Right lobe of liver (tissue), 6 donors: ENCODE measurements around the gene CARNS1. TPM values are rescaled to one million over a fixed set of nuclear protein-coding genes. Genes with fewer than 3 reads are reported as not detected.

Experiments used
- ATAC-seq, 4 donors: fragments of 200-7000 bp; cut with Tn5 transposase; one replicate each; pipeline ENCODE4 v1.9.1; 2020; ENCODE audit warnings: mild to moderate bottlenecking in 4 of 4, moderate library complexity in 4 of 4
- DNase-seq, 3 donors: peaks; one replicate each; pipeline ENCODE4 v3.0.0-alpha.2; 2020
- H3K27ac ChIP-seq, 3 donors: fragments of 200-600 bp; one replicate each; pipeline ENCODE4 v1.8.0; 2022
- H3K27me3 ChIP-seq, 2 donors: fragments of 200-600 bp; one replicate each; pipeline ENCODE4 v1.8.0; 2022
- H3K36me3 ChIP-seq, 4 donors: fragments of 200-600 bp; sonication (generic) in 1 of 4; one replicate each; pipeline versions ENCODE4 v1.5.1 to v1.8.0; 2017 to 2022; ENCODE audit warnings: control low read depth in 1 of 4
- H3K4me1 ChIP-seq, 4 donors: fragments of 200-600 bp; sonication (generic) in 1 of 4; one replicate each; pipeline versions ENCODE4 v1.5.1 to v1.8.0; 2017 to 2022; ENCODE audit warnings: control low read depth in 1 of 4
- H3K4me3 ChIP-seq, 3 donors: fragments of 200-600 bp; one replicate each; pipeline ENCODE4 v1.8.0; 2022
- H3K9me3 ChIP-seq, 4 donors: fragments of 200-600 bp; sonication (generic) in 1 of 4; one replicate each; pipeline versions ENCODE4 v1.5.1 to v1.8.0; 2017 to 2022; ENCODE audit warnings: control low read depth in 1 of 4
- CTCF ChIP-seq, 4 donors: fragments of 200-600 bp in 3 of 4; fragments of 450-650 bp in 1 of 4; IDR thresholded peaks; one replicate each; pipeline versions ENCODE4 v1.5.1 to v1.8.0; 2016 to 2022; ENCODE audit warnings: antibody characterized with exemption in 4 of 4, mild to moderate bottlenecking in 2 of 4
- POLR2A ChIP-seq: fragments of 450-650 bp; IDR thresholded peaks from one replicate; pipeline ENCODE4 v1.6.1; 2017; ENCODE audit warnings: antibody characterized with exemption, mild to moderate bottlenecking
- WGBS: methylation state at CpG from one replicate; pipeline ENCODE4 v1.1.6; 2018; ENCODE audit warnings: low coverage, low lambda C conversion rate; ENCODE audit not compliant: insufficient coverage; ENCODE audit errors: missing lambda C conversion rate; 5-methylcytosine and 5-hydroxymethylcytosine counted together
- intact Hi-C, 2 donors: fragments of 100-400 bp; cut with DNase I; formaldehyde crosslinking; loops; one replicate each; pipeline versions ENCODE4 v1.11.2 to v1.14.1; 2022
- total RNA-seq, 6 experiments: library from RNA; depleted of rRNA in 2 of 6; stranded (reverse); fragments of >200 nt in 2 of 6; fragmentation: NEBNext Ultra II Directional in 3 of 6; extraction: Animal tissue kit (Norgen Biotek cat#: 25700) in 3 of 6; gene quantifications; one replicate each; pipeline versions ENCODE4 v1.1.0 to v1.2.4, GENCODE V29; 2016 to 2023
- donor health status: DM: no; HTN: yes; CAD: no.
- donor health status: DM: no; HTN: no; CAD: no.
- donor health status: DM: no; HTN: no; CAD: no.
- donor health status: DM: no; HTN: yes; CAD: no.
- donor health status: DM: no; HTN: yes; CAD: no.

CARNS1 gene
- total RNA-seq, 6 experiments from 2014 or later = 0.12 to 0.31 (median 0.22) TPM; not detected in 1

DNA sequence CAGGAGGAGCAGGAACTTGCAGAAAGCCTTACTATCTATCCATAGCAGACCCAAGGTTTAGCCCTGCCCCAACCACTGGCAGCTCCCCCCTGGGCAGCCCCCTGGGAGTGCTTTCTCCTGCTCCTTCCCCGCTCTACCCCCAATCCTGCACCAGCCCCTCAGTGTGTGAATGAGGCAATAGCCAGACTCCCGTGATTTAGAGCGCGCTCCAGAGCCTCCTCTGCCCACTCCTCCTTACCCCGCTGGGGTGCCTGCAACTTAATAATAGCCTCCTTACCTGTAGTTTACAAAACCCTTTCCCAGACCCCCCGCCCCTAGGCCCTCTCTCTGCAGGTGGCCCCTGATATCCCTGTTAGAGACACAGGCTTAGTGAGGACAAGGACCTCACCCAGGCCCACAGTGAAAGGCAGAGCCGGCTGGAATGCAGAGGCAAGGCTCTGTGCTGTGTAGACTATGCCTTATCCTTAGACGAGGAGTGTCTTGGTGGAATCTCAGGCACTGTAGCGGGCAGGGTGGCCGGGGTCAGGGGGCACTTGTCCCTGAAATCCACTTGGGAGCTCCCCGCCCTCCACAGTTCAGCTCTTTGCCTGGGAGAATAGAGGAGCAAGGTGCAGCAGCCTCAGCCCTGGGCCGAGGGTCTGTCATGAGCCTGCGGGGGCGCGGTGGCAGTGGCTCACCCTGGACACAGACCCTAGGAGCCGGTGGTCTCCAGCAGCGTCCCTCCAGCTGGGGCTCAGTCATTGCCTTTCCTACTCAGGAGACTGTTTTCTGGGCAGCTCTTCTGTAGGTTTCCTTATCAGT lies 4.3 kb upstream of the CARNS1 start:
- intact Hi-C loops = no loop called here
- TF ChIP-seq CTCF (IDR thresholded peaks at IDR 0.05) (no peak), POLR2A (no peak)
- no peak for DNase-seq
- Histone ChIP-seq H3K27me3 (no peaks in the 10 kb centered on the region), H3K4me3 (no peak overlapping the region), H3K4me1 (peaks cover 0 to 9% (median 0%) of the 10 kb centered on the region in 4 donors), H3K36me3 (no peaks in the 10 kb centered on the region), H3K9me3 (no peaks in the 10 kb centered on the region), H3K27ac (no peak overlapping the region)
- WGBS = 56% methylated on average over 3 of the region's 17 CpGs
- no peak for ATAC-seq

DNA sequence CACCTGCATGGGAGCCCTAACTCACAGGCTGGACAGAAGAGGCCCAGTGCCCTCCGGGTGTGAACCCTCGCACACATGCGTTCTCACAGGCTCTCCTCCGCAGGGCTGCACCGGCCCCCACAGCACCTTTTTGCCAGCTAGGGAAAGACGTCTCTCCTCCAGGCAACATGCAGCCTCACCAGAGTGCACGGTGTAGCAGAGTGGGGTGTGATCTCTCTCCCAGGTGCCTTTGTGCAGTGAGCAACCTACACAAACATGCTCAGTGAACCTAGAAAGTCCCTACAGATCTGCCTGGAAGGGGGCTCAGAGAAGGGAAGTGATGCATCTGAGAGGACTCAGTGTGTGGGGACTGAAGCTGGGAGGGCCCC lies 3.7 kb upstream of the CARNS1 start:
- WGBS = 29% methylated on average over 4 of the region's 7 CpGs
- H3K4me3 ChIP-seq = no peak overlapping the region
- no peaks in the 10 kb centered on the region for H3K9me3 ChIP-seq
- ATAC-seq = no peak
- H3K4me1 ChIP-seq = peaks cover 0 to 9% (median 0%) of the 10 kb centered on the region in 4 donors
- no peaks in the 10 kb centered on the region for H3K27me3 ChIP-seq
- intact Hi-C loops = no loop called here
- H3K27ac ChIP-seq = no peak overlapping the region
- H3K36me3 ChIP-seq = no peaks in the 10 kb centered on the region
- DNase-seq = no peak
- TF ChIP-seq POLR2A = no peak
- no peak for TF ChIP-seq CTCF (IDR thresholded peaks at IDR 0.05)

DNA sequence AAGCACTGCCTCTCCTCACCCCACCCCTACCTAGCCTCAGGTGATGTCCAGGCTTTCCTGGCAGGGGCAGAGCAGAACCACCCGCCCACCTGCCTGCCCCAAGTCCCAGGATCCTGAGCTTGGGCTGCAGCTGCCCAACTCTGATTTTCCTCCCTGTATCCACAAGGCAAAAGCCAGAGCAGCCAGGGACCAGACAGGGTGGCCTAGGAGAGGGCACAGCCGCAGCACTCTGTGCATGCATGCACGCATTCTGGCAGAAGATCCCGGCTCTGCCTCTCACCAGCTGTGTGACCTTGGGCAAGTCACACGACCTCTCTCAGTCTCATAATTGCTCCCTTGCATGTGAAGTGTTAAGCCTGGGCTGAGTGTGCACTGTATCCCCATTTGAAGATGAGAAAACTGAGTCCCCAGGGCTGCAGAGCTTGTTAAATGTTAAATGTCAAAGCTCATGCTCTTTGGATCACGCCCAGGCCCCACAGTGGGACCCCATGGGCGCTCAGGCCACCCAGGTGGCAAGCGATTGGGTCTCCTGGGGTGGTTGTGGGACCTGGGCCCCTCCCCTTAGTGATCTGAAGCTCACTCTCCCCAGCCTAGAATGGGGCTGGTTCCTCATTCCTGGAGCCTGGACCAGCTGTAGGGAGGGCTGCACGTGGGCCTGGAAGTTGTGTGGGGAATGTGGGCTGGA lies 2.8 kb upstream of the CARNS1 start:
- Histone ChIP-seq H3K36me3 (no peaks in the 10 kb centered on the region), H3K9me3 (no peaks in the 10 kb centered on the region), H3K27me3 (no peaks in the 10 kb centered on the region), H3K27ac (no peak overlapping the region), H3K4me3 (no peak overlapping the region), H3K4me1 (peaks cover 0 to 9% (median 0%) of the 10 kb centered on the region in 4 donors)
- ATAC-seq (no peak), DNase-seq (no peak)
- intact Hi-C loops = no loop called here
- TF ChIP-seq POLR2A = no peak
- TF ChIP-seq CTCF (IDR thresholded peaks at IDR 0.05) = no peak
- 0% methylated on average over 3 of the region's 9 CpGs for WGBS

DNA sequence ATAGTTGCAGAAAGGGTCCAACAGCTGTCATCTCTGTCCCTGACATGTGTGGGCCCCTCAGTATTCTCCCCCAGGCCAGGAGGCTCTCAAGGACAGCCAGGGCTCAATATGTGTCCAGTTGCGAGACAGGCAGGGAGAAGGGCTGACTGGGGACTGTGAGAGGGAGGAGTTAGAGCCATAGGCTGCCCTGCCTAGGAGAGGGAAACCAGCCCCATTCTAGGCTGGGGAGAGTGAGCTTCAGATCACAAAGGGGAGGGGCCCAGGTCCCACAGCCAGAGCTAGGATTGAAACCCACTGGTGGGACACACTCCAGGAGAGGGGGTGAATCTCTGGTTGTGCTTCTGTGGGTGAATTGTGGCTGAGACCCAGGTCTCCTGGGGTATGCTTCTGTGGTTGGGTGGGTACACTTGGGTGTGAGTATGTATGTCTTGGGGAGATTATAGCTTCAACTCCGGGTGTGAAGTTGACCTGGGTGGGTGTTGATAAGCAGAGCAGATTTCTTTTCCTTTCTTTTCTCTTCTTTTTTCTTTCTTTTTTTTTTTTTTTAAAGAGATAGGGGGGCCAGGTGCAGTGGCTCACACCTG lies 2.1 kb upstream of the CARNS1 start:
- DNase-seq (no peak), ATAC-seq (no peak)
- 58% methylated on average over 2 of the region's 2 CpGs for WGBS
- Histone ChIP-seq H3K27me3 (no peaks in the 10 kb centered on the region), H3K27ac (no peak overlapping the region), H3K9me3 (no peaks in the 10 kb centered on the region), H3K4me3 (no peak overlapping the region), H3K36me3 (no peaks in the 10 kb centered on the region), H3K4me1 (peaks cover 0 to 9% (median under 1%) of the 10 kb centered on the region in 4 donors)
- TF ChIP-seq POLR2A (no peak), CTCF (IDR thresholded peaks at IDR 0.05) (no peak)
- intact Hi-C loops = no loop called here
